ENCODE results near the gene TSPAN32.

Gene TSPAN32

DNA sequence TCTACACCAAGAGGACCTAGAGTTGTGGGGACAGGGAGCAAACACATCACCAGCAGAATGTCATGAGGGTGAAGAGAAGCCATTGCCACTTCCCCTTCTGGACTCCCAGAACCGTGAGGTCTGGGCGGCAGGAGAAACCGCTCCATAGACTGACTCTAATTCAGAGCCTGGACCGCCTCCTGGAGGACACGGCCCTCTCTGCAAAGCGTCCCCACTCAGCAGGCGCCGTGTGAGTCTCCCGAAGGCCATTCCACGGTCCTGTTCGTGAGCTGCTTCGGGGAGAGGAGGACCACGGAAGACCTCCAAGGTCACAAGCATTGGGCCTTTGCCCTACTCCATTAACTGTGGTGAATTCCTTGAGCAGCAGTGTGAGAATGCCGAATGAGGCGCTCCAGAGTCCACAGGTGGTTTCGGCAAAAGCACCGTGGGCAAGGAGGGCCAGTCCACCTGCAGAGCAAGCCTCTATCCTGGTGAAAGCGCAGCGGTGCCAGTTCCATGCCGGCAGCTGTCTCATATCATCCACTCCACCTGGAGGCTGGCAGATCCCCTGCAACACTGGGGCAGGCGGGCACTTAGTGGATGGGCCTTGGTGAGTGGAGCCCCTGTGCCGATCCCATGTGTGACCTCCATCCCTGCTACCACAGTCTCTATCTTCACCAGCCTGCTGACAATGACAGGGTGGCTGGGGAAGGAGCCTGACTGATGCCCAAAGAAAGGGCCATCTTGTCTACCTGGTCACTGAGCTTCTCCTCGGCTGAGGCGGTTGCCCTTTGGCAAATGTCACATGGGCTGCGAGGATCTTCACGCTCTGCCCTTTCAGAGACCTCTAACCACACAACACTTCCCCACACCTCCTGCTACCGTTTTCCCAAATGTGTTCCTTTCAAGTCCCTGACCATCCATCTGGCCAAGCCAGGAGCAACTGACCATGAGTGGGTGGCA is 7.6 kb upstream of the TSPAN32 start:
- no peak overlapping the region for H3K27ac ChIP-seq
- no peak for TF ChIP-seq ZFX (IDR thresholded peaks at IDR 0.05; ENCODE audit: borderline replicate concordance)
- TF ChIP-seq, protein P1, sequence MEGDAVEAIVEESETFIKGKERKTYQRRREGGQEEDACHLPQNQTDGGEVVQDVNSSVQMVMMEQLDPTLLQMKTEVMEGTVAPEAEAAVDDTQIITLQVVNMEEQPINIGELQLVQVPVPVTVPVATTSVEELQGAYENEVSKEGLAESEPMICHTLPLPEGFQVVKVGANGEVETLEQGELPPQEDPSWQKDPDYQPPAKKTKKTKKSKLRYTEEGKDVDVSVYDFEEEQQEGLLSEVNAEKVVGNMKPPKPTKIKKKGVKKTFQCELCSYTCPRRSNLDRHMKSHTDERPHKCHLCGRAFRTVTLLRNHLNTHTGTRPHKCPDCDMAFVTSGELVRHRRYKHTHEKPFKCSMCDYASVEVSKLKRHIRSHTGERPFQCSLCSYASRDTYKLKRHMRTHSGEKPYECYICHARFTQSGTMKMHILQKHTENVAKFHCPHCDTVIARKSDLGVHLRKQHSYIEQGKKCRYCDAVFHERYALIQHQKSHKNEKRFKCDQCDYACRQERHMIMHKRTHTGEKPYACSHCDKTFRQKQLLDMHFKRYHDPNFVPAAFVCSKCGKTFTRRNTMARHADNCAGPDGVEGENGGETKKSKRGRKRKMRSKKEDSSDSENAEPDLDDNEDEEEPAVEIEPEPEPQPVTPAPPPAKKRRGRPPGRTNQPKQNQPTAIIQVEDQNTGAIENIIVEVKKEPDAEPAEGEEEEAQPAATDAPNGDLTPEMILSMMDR (IDR thresholded peaks at IDR 0.05): no peak

DNA sequence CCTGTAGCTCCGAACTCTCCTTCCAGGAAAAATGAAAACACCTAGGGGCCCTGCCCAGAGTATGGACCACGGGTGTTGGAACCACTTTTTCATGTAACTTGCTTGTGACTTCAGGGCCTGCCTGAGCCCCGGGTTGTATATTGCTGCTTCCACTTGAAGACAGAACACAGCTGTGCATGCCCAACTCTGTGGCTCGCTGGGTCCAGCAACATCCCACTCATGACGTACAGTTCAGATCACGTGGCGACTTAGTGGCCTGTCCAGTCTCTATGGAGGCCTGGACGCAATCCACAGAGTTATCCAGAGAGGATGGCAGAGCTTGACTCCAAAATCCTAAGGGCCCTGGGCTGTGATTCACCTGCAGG is 6.9 kb upstream of the TSPAN32 start:
- H3K27ac ChIP-seq: no peak overlapping the region
- TF ChIP-seq, protein P1 (IDR thresholded peaks at IDR 0.05): no peak
- no peak for TF ChIP-seq ZFX (IDR thresholded peaks at IDR 0.05; ENCODE audit: borderline replicate concordance)

DNA sequence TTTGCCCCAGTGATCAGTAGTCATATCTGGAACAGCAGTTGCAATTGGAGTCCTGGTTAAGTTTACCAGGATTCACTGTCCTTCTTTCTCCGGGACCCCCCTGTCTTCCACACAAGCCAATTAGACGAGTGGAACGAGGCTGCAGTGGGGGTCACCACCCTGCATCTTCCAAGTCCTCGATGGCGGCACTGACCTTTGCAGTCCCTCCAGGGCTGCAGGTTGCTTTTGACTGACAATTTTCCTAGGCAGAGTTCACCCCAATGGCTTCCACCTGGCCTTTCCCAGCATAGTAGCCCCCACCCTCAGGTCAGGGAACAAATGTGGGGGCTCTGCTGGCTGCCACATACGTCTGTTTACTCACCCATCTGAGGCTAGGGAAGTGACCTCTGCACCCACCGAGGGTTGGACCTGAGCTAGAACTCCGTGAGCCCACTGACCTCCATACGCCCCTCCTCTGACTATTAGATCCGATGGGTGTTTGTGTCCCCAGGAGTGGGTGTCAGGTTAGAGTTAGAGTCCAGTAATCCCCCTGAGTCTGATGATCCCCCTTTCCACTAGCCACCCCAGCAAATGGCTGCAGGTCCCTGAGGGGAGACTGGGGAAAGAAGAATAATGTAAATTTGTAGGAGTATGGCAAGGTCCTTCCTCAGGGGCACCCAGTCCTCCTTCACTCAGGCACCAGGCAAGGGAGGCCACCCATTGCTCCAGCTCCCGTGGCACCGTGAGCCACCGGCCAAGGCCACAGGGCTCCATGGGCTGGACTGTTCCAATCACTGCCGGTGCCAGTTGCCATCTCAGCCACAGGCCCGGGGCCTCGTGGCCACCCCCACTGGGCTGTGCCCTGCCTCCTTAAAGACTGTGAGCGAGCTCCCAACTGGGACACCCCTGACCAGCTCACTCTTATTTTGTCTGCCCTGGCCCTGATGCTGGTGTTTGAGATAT is 5.6 kb upstream of the TSPAN32 start:
- no peak overlapping the region for H3K27ac ChIP-seq
- TF ChIP-seq ZFX (IDR thresholded peaks at IDR 0.05; ENCODE audit: borderline replicate concordance): no peak
- TF ChIP-seq, protein P1 (IDR thresholded peaks at IDR 0.05): no peak

DNA sequence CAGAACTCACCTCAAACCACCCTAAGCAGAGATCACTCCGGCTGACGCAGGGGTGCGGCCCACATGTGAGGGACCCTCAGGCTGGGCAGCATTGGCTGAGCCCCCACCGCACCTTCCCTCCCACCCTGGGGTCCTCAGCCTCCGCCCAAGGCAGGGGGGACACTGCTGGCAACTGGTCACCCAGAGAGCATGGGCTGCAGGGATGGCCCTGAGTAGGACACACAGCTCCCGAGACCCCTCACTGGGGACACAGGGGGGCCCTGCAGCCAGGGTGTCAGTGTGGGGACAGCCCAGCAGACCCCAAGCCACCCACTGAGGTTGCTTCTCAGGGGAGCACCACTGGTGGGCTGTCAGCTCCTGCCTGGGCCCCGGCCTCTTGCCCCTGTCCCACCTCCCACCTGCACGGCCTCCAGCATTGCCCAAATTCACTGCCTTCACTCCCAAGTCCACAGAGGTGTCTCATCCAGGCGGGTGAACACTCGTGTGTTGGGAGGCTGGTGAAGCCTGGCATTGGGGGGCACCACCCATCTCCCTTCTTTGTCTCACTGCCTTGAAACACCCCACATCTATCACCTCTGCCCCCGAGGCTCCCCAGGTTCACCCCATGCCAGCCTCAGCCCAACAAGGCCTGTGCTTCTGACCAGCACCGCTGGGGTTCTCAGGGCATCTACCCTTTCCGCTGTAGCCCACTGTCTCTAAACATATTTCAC is 4.7 kb upstream of the TSPAN32 start:
- TF ChIP-seq ZFX (IDR thresholded peaks at IDR 0.05; ENCODE audit: borderline replicate concordance): no peak
- TF ChIP-seq, protein P1 (IDR thresholded peaks at IDR 0.05): no peak
- H3K27ac ChIP-seq: no peak overlapping the region

DNA sequence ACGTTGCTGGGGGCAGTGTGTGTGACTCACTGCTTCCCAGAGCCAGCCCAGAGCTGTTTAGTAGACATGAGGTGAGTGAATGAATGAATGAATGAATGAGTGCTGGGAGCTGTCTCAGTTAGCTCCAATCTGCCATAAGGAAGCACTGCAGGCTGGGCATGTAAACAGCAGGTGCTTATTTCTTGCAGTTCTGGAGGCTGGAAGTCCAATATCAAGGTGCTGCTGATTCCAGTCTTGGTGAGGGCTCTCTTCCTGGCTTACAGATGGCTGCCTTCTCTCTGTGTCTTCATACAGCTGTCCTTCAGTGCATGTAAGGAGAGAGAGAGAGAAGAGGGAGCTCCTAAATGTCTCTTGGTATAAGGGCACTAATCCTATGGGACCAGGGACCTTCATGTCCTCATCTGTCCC is 4.2 kb upstream of the TSPAN32 start:
- H3K27ac ChIP-seq: no peak overlapping the region
- no peak for TF ChIP-seq ZFX (IDR thresholded peaks at IDR 0.05; ENCODE audit: borderline replicate concordance)
- TF ChIP-seq, protein P1 (IDR thresholded peaks at IDR 0.05): no peak

DNA sequence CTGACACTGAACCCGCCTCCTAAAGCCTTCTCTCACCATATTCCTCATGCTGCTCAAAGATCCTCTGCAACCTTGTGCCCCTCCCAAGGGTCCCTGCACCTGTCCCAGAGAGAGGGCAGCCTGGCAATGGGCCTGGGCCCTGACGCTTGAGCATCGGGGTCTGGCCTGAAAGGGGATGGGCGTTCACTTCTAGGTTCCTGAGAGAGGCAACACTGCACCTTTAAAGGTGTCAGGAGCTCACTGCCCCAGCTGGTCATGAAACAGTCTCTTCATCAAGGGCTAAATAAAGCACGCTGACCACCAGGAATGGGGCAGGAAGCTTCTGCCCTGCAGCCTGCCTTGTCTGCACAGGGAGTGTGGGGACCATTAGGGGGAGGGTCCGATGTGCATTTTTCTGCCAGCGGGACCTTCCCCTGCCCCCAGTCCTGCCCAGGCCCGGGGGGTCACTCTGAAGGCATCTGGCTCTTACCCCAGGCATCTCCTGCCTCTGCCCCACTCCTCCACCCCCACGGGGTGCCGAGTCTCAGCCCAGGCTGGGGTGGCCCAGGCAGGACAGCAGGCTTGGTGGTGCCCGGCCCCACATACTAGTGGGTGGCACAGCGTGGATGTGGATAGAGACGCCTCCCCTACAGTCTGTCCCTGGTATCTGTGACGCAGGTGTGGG is 3.5 kb upstream of the TSPAN32 start:
- TF ChIP-seq, protein P1 (IDR thresholded peaks at IDR 0.05): no peak
- H3K27ac ChIP-seq: no peak overlapping the region
